GM23338 (cell line): ENCODE results near the gene HSD11B1.

Experiments used
- CREB1 ChIP-seq: fragments of 250-450 bp; sonication (Bioruptor Pico); IDR thresholded peaks from 2 replicates; pipeline ENCODE4 v1.5.0; 2020; ENCODE audit warnings: low read depth, mild to moderate bottlenecking, moderate library complexity
- CTCF ChIP-seq, 2 experiments: fragments of 200-600 bp in 1 of 2; sonication (generic) in 1 of 2; conservative IDR thresholded peaks; 2 replicates each; pipeline versions ENCODE4 v1.5.1 to v1.6.1; 2016 to 2017; ENCODE audit warnings: antibody characterized with exemption in 2 of 2, low read depth in 2 of 2, mild to moderate bottlenecking in 2 of 2, moderate library complexity in 1 of 2
- ETS1 ChIP-seq: IDR thresholded peaks from 2 replicates; pipeline ENCODE4 v1.6.1; 2016; ENCODE audit warnings: antibody characterized with exemption
- EZH2 ChIP-seq: fragments of 200-600 bp; sonication (generic); IDR thresholded peaks from one replicate; pipeline ENCODE4 v1.8.0; 2017; ENCODE audit warnings: antibody characterized with exemption, mild to moderate bottlenecking, low read depth; ENCODE audit not compliant: unreplicated experiment
- EZH2phosphoT487 ChIP-seq: fragments of 200-600 bp; sonication (generic); IDR thresholded peaks from one replicate; pipeline ENCODE4 v1.8.1; 2018; ENCODE audit warnings: antibody characterized with exemption; ENCODE audit not compliant: unreplicated experiment
- JUNB ChIP-seq: IDR thresholded peaks from one replicate; pipeline ENCODE4 v1.6.1; 2016; ENCODE audit warnings: antibody characterized with exemption; ENCODE audit not compliant: unreplicated experiment
- NANOG ChIP-seq: IDR thresholded peaks from 2 replicates; pipeline ENCODE4 v1.6.1; 2016; ENCODE audit warnings: antibody characterized with exemption, borderline replicate concordance
- POLR2AphosphoS5 ChIP-seq: IDR thresholded peaks from 2 replicates; pipeline ENCODE4 v1.6.1; 2016; ENCODE audit warnings: antibody characterized with exemption, low read depth
- REST ChIP-seq: IDR thresholded peaks from one replicate; pipeline ENCODE4 v1.6.1; 2018; ENCODE audit warnings: antibody characterized with exemption; ENCODE audit not compliant: unreplicated experiment
- STAT1 ChIP-seq: IDR thresholded peaks from one replicate; pipeline ENCODE4 v1.6.1; 2016; ENCODE audit warnings: antibody characterized with exemption; ENCODE audit not compliant: unreplicated experiment
- ZNF114 ChIP-seq: fragments of 250-450 bp; sonication (Bioruptor Pico); IDR thresholded peaks from 2 replicates; pipeline ENCODE4 v1.5.0; 2020; ENCODE audit warnings: mild to moderate bottlenecking, moderate library complexity
- ZNF331 ChIP-seq: fragments of 250-450 bp; sonication (Bioruptor Pico); IDR thresholded peaks from 2 replicates; pipeline ENCODE4 v1.5.0; 2020; ENCODE audit warnings: low read depth, mild to moderate bottlenecking, moderate library complexity
- ZNF462 ChIP-seq: fragments of 250-450 bp; sonication (Bioruptor Pico); IDR thresholded peaks from 2 replicates; pipeline ENCODE4 v1.5.0; 2020; ENCODE audit warnings: mild to moderate bottlenecking, moderate library complexity

GRCh38 chr1:209667103-209667502 is 37.5 kb upstream of the HSD11B1 start:
- TF ChIP-seq CTCF (conservative IDR thresholded peaks at IDR 0.05; ENCODE audit: low read depth in 2 of 2) (no peak), EZH2phosphoT487 (no peak), REST (no peak), POLR2AphosphoS5 (no peak), EZH2 (no peak), JUNB (no peak), ETS1 (no peak), ZNF114 (CRISPR knock-in tag) (no peak), CREB1 (CRISPR knock-in tag) (no peak), NANOG (no peak), STAT1 (no peak), ZNF462 (CRISPR knock-in tag) (no peak), ZNF331 (no peak)
